Esophagus muscularis mucosa (tissue), 4 donors: ENCODE measurements around the gene PLXNA4. TPM values are rescaled to one million over a fixed set of nuclear protein-coding genes. Genes with fewer than 3 reads are reported as not detected.

Experiments
- DNase-seq: peaks from one replicate; pipeline ENCODE4 v3.0.0-alpha.2; 2017; ENCODE audit errors: extremely low spot score
- H3K27ac ChIP-seq, 4 donors: fragments of 200-600 bp; sonication (generic); replicated peaks in 1 of 4; 1 replicate in 3 of 4; 2 replicates in 1 of 4; pipeline ENCODE4 v1.5.1; 2016 to 2019; ENCODE audit warnings: mild to moderate bottlenecking in 1 of 4
- H3K27me3 ChIP-seq, 4 donors: fragments of 200-600 bp; sonication (generic); one replicate each; pipeline versions ENCODE4 v1.5.1 to v1.6.0; 2016 to 2019
- H3K36me3 ChIP-seq, 4 donors: fragments of 200-600 bp; sonication (generic); one replicate each; pipeline ENCODE4 v1.5.1; 2016 to 2019
- H3K4me1 ChIP-seq, 4 donors: fragments of 200-600 bp; sonication (generic); one replicate each; pipeline ENCODE4 v1.5.1; 2016 to 2019
- H3K4me3 ChIP-seq, 4 donors: fragments of 200-600 bp; sonication (generic); 1 replicate in 2 of 4; 2 replicates in 2 of 4; pipeline ENCODE4 v1.5.1; 2016 to 2019; ENCODE audit warnings: mild to moderate bottlenecking in 4 of 4, moderate library complexity in 1 of 4
- H3K9me3 ChIP-seq, 4 donors: fragments of 200-600 bp; sonication (generic); 1 replicate in 3 of 4; 2 replicates in 1 of 4; pipeline ENCODE4 v1.5.1; 2016 to 2019
- EP300 ChIP-seq: sonication (generic); formaldehyde crosslinking; IDR thresholded peaks from one replicate; pipeline ENCODE4 v1.6.1; 2017; ENCODE audit warnings: antibody characterized with exemption
- POLR2A ChIP-seq: fragments of 450-650 bp; IDR thresholded peaks from one replicate; pipeline ENCODE4 v1.6.1; 2017; ENCODE audit warnings: antibody characterized with exemption, moderate library complexity, mild to moderate bottlenecking, low read depth
- POLR2AphosphoS5 ChIP-seq, 2 donors: sonication (generic); formaldehyde crosslinking; IDR thresholded peaks; one replicate each; pipeline ENCODE4 v1.6.1; 2017; ENCODE audit warnings: antibody characterized with exemption in 2 of 2
- WGBS: methylation state at CpG from one replicate; pipeline ENCODE4 v1.1.5; 2018; 5-methylcytosine and 5-hydroxymethylcytosine counted together
- intact Hi-C: fragments of 100-400 bp; cut with DNase I; formaldehyde crosslinking; loops from one replicate; pipeline ENCODE4 v1.15.1; 2023
- total RNA-seq, 4 donors: library from RNA; depleted of rRNA; stranded (reverse); fragments of >200 nt; gene quantifications; one replicate each; pipeline versions ENCODE4 v1.1.0 to v1.2.1, GENCODE V29; 2016
- TF ChIP-seq, protein P1 (sequence below), 3 experiments: fragments of 200-600 bp in 2 of 3; fragments of 450-650 bp in 1 of 3; sonication (generic) in 2 of 3; IDR thresholded peaks; one replicate each; pipeline ENCODE4 v1.5.1; 2017 to 2019; ENCODE audit warnings: antibody characterized with exemption in 3 of 3, mild to moderate bottlenecking in 2 of 3, moderate library complexity in 1 of 3

PLXNA4 gene
- total RNA-seq, 4 donors from 2014 or later: 5.0 to 9.5 (median 6.6) TPM

DNA sequence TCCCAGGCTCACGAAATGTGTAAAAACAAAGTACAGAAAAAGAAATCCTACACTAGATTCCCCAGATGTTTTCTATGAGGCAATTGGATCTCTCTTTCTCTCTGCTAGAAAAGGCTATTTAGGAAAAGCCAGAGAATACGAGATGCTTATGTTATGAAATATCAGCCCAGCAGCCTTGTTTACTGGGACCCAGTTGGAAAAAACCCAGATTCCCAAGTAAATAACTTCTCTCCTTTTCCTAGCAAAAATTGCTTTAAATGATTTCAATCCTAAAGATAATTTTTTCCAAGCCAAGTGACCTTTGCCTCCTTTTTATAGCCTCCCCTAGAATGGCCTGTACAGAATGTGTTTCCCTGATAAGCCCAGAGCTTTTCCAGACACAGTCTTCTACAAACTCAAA, 199.3 kb downstream of the PLXNA4 start:
- intact Hi-C loops: no loop called here
- H3K9me3 ChIP-seq: no peaks in the 10 kb centered on the region
- peak overlapping the region in 3 of 4 donors; percentile 65 to 79 (median 66) for H3K27ac ChIP-seq
- H3K4me3 ChIP-seq: no peak overlapping the region
- H3K27me3 ChIP-seq: no peaks in the 10 kb centered on the region
- DNase-seq: no peak
- H3K4me1 ChIP-seq: peaks cover 29 to 47% (median 42%) of the 10 kb centered on the region in 4 donors
- H3K36me3 ChIP-seq: no peaks in the 10 kb centered on the region
- TF ChIP-seq, protein P1, sequence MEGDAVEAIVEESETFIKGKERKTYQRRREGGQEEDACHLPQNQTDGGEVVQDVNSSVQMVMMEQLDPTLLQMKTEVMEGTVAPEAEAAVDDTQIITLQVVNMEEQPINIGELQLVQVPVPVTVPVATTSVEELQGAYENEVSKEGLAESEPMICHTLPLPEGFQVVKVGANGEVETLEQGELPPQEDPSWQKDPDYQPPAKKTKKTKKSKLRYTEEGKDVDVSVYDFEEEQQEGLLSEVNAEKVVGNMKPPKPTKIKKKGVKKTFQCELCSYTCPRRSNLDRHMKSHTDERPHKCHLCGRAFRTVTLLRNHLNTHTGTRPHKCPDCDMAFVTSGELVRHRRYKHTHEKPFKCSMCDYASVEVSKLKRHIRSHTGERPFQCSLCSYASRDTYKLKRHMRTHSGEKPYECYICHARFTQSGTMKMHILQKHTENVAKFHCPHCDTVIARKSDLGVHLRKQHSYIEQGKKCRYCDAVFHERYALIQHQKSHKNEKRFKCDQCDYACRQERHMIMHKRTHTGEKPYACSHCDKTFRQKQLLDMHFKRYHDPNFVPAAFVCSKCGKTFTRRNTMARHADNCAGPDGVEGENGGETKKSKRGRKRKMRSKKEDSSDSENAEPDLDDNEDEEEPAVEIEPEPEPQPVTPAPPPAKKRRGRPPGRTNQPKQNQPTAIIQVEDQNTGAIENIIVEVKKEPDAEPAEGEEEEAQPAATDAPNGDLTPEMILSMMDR (IDR thresholded peaks at IDR 0.05): no peak
- no peak for TF ChIP-seq POLR2A
- no peak for TF ChIP-seq EP300
- TF ChIP-seq POLR2AphosphoS5 (IDR thresholded peaks at IDR 0.05): no peak
- 35% methylated on average over 2 of the region's 2 CpGs for WGBS

DNA sequence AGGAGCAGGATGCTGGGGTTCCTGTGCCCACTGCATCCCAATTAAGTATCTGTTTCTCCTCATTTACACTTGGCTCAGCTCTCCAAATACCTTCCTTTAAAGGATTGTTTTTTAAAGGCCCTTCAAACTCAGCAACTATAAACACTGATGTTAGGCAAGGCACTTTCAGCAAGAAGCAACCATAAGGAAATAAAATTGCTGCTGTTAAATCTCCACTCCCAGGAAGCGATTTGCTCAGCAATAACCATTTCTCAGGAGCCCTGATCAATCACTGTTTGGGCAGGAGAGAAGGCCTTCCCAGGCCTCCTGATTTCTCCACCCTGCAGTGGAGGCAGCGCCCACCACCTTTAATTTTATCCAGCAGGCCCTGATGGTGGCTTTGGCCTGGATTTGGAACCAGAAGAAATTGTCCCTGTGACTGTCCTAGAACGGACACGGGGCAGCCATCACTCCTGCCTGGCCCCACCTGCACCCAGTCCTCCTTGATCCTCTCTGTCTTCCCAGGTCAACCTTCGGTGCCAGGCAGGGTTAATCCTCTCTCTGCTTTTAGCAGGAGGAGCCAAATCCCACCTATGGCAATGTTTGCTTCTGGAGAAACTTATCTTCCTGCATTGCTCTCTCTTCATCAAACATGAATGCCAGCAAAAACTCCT, 199.8 kb downstream of the PLXNA4 start:
- H3K4me3 ChIP-seq: no peak overlapping the region
- WGBS: 67% methylated on average over 5 of the region's 5 CpGs
- no peak for TF ChIP-seq POLR2A
- TF ChIP-seq, protein P1 (IDR thresholded peaks at IDR 0.05): no peak
- no peak for DNase-seq
- no peaks in the 10 kb centered on the region for H3K27me3 ChIP-seq
- H3K36me3 ChIP-seq: no peaks in the 10 kb centered on the region
- H3K27ac ChIP-seq: peak overlapping the region in 3 of 4 donors; percentile 65 to 79 (median 66)
- intact Hi-C loops: no loop called here
- H3K4me1 ChIP-seq: peaks cover 29 to 47% (median 42%) of the 10 kb centered on the region in 4 donors
- no peaks in the 10 kb centered on the region for H3K9me3 ChIP-seq

DNA sequence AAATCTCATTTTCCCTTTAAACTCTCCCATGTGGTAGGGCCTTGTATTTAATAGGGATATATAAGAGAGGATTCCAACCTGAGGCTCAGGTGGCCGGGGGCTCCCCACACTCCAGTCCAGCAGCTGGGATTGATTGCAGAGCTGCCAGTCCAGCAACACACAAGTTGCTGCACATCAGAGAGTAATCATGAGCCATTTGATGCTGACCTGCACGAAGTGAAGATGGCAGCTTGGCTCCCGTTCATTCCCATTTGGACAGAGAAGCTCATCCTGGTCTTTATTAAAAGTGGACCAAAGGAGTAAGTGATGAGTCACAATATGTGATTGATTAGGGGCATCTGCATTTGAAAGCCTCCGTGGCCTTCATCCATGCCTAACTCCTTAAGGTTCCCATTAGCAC, 202.4 kb downstream of the PLXNA4 start:
- H3K27me3 ChIP-seq: no peaks in the 10 kb centered on the region
- H3K36me3 ChIP-seq: no peaks in the 10 kb centered on the region
- WGBS: 86% methylated on average over 4 of the region's 4 CpGs
- intact Hi-C loops: no loop called here
- H3K27ac ChIP-seq: no peak overlapping the region
- no peaks in the 10 kb centered on the region for H3K9me3 ChIP-seq
- no peak overlapping the region for H3K4me3 ChIP-seq
- no peak for DNase-seq
- TF ChIP-seq EP300 (no peak), POLR2AphosphoS5 (IDR thresholded peaks at IDR 0.05) (no peak), POLR2A (no peak)
- TF ChIP-seq, protein P1 (IDR thresholded peaks at IDR 0.05): no peak
- peaks cover 16 to 32% (median 27%) of the 10 kb centered on the region in 4 donors for H3K4me1 ChIP-seq

DNA sequence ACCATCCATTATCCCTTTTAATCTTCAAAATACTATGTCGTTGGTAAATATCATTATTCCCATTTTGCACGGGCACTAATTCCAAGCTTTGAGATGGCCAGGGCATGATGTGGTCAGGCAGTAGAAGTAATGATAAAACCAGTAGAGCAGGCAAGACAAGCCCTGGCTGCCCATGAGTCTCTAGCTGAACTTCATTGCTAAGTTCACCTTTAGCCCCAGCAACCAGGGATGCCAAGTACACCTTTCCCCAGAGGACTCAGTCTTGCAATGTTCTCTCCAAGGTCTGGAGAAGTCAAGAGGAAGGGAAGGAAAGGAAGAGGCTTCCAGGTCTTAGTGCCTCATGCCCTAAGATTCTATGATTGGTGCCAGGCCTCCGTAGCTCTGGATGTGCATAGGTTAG, 203.2 kb downstream of the PLXNA4 start:
- WGBS: 95% methylated on average over 3 of the region's 3 CpGs
- TF ChIP-seq, protein P1 (IDR thresholded peaks at IDR 0.05): no peak
- no peak for TF ChIP-seq EP300
- TF ChIP-seq POLR2A: no peak
- no peak for TF ChIP-seq POLR2AphosphoS5 (IDR thresholded peaks at IDR 0.05)
- Histone ChIP-seq H3K27me3 (no peaks in the 10 kb centered on the region), H3K9me3 (no peaks in the 10 kb centered on the region), H3K27ac (no peak overlapping the region), H3K4me3 (no peak overlapping the region), H3K4me1 (peaks cover 16 to 32% (median 24%) of the 10 kb centered on the region in 4 donors), H3K36me3 (no peaks in the 10 kb centered on the region)
- intact Hi-C loops: no loop called here
- no peak for DNase-seq

DNA sequence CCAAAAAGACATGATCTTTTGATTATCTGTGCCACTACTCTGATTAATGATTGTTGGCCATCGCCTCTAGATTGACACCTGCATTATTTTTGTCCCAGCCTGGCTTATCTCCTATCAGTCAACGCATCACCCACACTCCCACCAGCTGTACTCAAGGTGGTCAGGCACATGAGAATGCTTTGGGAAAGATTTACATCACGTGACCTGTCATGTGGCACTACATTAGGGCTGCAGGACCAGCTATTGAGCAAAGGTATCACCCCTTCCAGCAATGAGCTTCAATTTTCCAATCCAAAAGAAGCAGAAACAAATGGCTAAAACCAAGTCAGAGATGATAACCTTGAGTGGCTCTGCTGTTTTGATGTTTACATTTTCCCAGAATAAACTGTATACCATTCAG, 204.3 kb downstream of the PLXNA4 start:
- 85% methylated on average over 3 of the region's 3 CpGs for WGBS
- intact Hi-C loops: no loop called here
- Histone ChIP-seq H3K4me1 (peaks cover 10 to 23% (median 17%) of the 10 kb centered on the region in 4 donors), H3K27ac (no peak overlapping the region), H3K4me3 (no peak overlapping the region), H3K36me3 (no peaks in the 10 kb centered on the region), H3K9me3 (no peaks in the 10 kb centered on the region), H3K27me3 (no peaks in the 10 kb centered on the region)
- TF ChIP-seq POLR2AphosphoS5 (IDR thresholded peaks at IDR 0.05): no peak
- TF ChIP-seq EP300: no peak
- TF ChIP-seq POLR2A: no peak
- no peak for DNase-seq
